ENCODE data around the gene PYY. TPM values are rescaled to one million over a fixed set of nuclear protein-coding genes. Genes with fewer than 3 reads are reported as not detected.

The PYY gene
- total and polyA plus RNA-seq, 11 donors: not detected

DNA sequence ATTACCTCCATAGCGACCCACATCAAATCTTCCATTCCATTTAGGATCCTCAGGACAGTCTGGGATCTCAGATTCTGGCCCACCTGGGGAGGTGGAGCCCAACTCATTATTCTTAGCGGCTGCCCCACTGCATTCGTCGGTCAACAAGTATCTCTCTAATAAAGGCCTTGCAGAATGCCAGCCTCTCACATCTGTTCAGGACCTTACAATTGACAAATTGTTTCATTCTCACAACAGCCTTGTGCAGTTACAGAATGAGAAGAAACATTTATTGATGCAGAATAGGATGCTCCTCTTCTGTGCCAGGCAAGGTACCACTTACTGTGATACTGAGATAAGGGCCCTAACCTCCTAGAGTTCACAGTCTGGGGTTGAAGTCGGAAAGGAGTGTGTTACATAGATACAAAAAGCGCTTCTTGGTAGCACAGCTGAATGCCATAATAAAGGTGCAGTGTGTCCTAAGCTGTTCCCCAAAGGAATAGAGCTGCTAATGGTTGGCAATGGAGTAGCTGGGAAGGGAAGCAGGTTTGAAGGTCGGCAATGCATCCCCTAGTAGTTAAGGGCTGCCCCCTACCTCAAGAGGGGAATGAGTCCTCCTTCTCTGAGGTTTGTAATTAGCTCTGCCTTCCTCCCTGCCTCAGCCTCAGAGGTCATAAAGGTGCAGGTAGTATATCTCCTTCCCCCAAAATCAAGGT is 44.1 kb downstream of the PYY start:
- intact Hi-C loops (cut with DNase I): no loop called here
- no peak for ATAC-seq
- Histone ChIP-seq H3K4me1 (peaks cover 0 to 31% (median 23%) of the 10 kb centered on the region in 12 donors), H3K27me3 (peaks cover 0 to 32% (median 0%) of the 10 kb centered on the region in 9 donors), H3K36me3 (no peaks in the 10 kb centered on the region), H3K27ac (no peak overlapping the region), H3K4me3 (no peak overlapping the region), H3K9me3 (no peaks in the 10 kb centered on the region)
- TF ChIP-seq, protein P1, sequence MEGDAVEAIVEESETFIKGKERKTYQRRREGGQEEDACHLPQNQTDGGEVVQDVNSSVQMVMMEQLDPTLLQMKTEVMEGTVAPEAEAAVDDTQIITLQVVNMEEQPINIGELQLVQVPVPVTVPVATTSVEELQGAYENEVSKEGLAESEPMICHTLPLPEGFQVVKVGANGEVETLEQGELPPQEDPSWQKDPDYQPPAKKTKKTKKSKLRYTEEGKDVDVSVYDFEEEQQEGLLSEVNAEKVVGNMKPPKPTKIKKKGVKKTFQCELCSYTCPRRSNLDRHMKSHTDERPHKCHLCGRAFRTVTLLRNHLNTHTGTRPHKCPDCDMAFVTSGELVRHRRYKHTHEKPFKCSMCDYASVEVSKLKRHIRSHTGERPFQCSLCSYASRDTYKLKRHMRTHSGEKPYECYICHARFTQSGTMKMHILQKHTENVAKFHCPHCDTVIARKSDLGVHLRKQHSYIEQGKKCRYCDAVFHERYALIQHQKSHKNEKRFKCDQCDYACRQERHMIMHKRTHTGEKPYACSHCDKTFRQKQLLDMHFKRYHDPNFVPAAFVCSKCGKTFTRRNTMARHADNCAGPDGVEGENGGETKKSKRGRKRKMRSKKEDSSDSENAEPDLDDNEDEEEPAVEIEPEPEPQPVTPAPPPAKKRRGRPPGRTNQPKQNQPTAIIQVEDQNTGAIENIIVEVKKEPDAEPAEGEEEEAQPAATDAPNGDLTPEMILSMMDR (IDR thresholded peaks at IDR 0.05): no peak
- TF ChIP-seq POLR2A (IDR thresholded peaks at IDR 0.05): no peak
- 58 to 69% (median 62%) methylated on average over 7 of the region's 7 CpGs for WGBS, 4 donors
- DNase-seq: no peak

DNA sequence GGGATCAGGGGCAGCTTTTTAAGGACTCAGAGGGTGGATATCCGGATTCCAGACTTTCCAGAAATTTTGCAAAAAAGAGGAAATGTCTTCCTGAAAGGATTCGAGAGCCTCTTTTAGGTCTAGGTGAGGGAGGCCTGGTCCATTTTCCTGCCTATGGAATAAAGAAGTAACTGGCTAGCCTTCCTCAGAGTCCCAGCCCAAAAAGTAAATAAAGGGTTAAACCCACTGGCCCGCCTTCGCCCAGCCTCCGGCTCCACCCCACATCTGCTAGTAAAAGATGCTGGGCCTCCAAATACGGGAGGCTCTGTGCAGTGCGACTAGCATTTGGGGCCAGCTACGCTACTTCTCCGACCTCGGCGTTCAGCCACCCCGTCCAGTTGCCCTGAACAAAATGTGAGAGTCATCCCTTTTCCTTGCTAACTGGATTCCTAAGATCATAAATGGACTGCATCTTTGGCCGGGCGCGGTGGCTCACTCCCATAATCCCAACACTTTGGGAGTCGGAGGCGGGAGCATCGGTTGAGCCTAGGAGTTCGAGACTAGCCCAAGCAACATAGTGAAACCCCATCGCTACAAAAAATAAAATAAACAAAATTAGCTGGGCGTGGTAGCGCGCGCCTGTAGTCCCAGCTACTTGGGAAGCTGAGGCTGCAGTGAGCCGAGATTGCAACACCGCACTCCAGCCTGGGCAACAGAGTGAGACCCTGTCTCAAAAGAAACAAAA is 45.6 kb downstream of the PYY start:
- peak overlapping the region; percentile 59 to 94 (median 78) for H3K4me3 ChIP-seq
- peaks cover 0 to 35% (median 0%) of the 10 kb centered on the region in 9 donors for H3K27me3 ChIP-seq
- H3K4me1 ChIP-seq: peaks cover 0 to 31% (median 23%) of the 10 kb centered on the region in 12 donors
- peaks cover 0 to 5% (median 0%) of the 10 kb centered on the region in 9 donors for H3K36me3 ChIP-seq
- no peaks in the 10 kb centered on the region for H3K9me3 ChIP-seq
- peak overlapping the region; percentile 16 to 98 (median 78) for H3K27ac ChIP-seq
- DNase-seq: peak; percentile 74 to 77 (median 76)
- ATAC-seq: peak; percentile 66 to 78 (median 72)
- intact Hi-C loops (cut with DNase I): no loop called here
- TF ChIP-seq, protein P1 (IDR thresholded peaks at IDR 0.05): no peak
- TF ChIP-seq POLR2A (IDR thresholded peaks at IDR 0.05): peak in 1 of 2 donors; percentile 24
- WGBS, 4 donors: 18 to 25% (median 21%) methylated on average over 26 of the region's 26 CpGs

DNA sequence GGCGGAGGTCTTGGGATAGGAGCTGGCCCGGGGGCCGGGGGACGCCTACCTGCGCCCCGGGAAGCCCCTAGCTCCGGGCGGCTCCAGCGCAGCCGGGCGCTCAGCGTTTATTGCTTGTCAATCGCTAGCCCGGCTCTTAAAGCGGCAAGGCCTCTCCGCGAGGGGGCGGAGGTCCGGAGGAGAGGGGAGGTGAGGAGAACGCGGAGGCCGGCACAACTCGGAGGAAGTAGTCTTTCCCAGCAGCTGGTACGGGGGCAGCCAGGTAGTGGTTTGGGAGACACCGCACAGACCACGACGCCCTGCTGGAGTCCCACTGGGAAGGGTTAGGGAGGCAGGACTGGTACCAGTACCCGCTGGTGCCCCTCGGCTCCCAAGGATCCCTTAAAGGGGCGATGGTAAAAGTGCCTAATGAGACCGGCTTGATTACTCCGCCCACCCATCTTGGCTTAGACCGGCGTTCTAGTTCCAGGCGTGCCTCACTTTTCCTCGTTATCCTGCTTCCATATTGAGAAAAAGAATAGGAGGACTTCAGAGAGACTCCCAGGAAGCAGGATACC is 46.2 kb downstream of the PYY start, which contains the start of gene MPP2:
Gene MPP2 (minus strand): TSS at position 112 of the 557 bp plus-strand sequence. CDS start 3,076 bp downstream, outside the sequence.
- H3K27me3 ChIP-seq: peaks cover 0 to 35% (median 0%) of the 10 kb centered on the region in 9 donors
- intact Hi-C loops (cut with DNase I): no loop called here

More for the DNA sequence above, 46.2 kb downstream of the PYY start, which contains the start of gene MPP2:
- peak within 1 kb of the TSS; percentile 16 to 98 (median 78) for H3K27ac ChIP-seq
- peaks cover 0 to 5% (median 0%) of the 10 kb centered on the region in 9 donors for H3K36me3 ChIP-seq
- peak within 1 kb of the TSS; percentile 59 to 94 (median 78) for H3K4me3 ChIP-seq
- no peaks in the 10 kb centered on the region for H3K9me3 ChIP-seq
- TF ChIP-seq POLR2A (IDR thresholded peaks at IDR 0.05): no peak
- TF ChIP-seq, protein P1 (IDR thresholded peaks at IDR 0.05): peak in 9 of 12 donors; percentile 19 to 59 (median 31)
- peak; percentile 55 to 79 (median 72) for ATAC-seq
- H3K4me1 ChIP-seq: peaks cover 0 to 31% (median 23%) of the 10 kb centered on the region in 12 donors
- 0 to 1% (median 1%) methylated on average over 20 to 36 of the region's 36 CpGs for WGBS, 4 donors
- peak; percentile 73 to 83 (median 74) for DNase-seq

Measured in heart left ventricle (tissue), 16 donors.